H1 (cell line): Measurements from ENCODE around the gene AP5S1. TPM values are rescaled to one million over a fixed set of nuclear protein-coding genes. Genes with fewer than 3 reads are reported as not detected.

Experiments used
- CTCF ChIA-PET: fragments of 300-600 bp; sonication (Branson Sonifier 250); formaldehyde crosslinking; loops from one replicate; lab custom pipeline; 2021; ENCODE audit not compliant: partially characterized antibody; lab: Charles Lee
- POLR2A ChIA-PET: fragments of 300-600 bp; sonication (Branson Sonifier 250); formaldehyde crosslinking; loops from one replicate; lab custom pipeline; 2021; ENCODE audit warnings: inconsistent platforms; ENCODE audit not compliant: partially characterized antibody; lab: Charles Lee
- DNase-seq, 2 experiments: peaks; one replicate each; pipeline versions ENCODE4 v3.0.0 to v3.0.0-alpha.2; 2010 to 2022; ENCODE audit warnings: low spot score in 2 of 2, low read depth in 1 of 2, mixed read lengths in 1 of 2
- FAIRE-seq: peaks from 2 replicates; lab custom pipeline; 2011; peaks lifted over from hg19 to GRCh38; lab: Jason Lieb, UNC
- H2AFZ ChIP-seq: 2 replicates; pipeline ENCODE4 v1.8.1; 2012; ENCODE audit warnings: low read length, inconsistent platforms
- H2AK5ac ChIP-seq: 2 replicates; pipeline ENCODE4 v1.6.1; 2013; ENCODE audit warnings: low read depth, low read length
- H2BK120ac ChIP-seq: replicated peaks from 2 replicates; pipeline ENCODE3; 2013; ENCODE audit warnings: low read depth, low read length, inconsistent platforms
- H2BK12ac ChIP-seq: 2 replicates; pipeline ENCODE4 v1.6.1; 2013; ENCODE audit warnings: low read depth, low read length
- H2BK15ac ChIP-seq: 2 replicates; pipeline ENCODE4 v1.6.1; 2013; ENCODE audit warnings: low read length
- H2BK20ac ChIP-seq: 2 replicates; pipeline ENCODE4 v1.6.1; 2013; ENCODE audit warnings: low read length
- H2BK5ac ChIP-seq: 2 replicates; pipeline ENCODE4 v1.6.1; 2013; ENCODE audit warnings: low read depth, low read length
- H3K14ac ChIP-seq: 2 replicates; pipeline ENCODE4 v1.6.1; 2013; ENCODE audit warnings: inconsistent platforms; ENCODE audit not compliant: insufficient read length
- H3K18ac ChIP-seq: 2 replicates; pipeline ENCODE4 v1.6.1; 2013; ENCODE audit warnings: low read length; ENCODE audit errors: extremely low read depth
- H3K23ac ChIP-seq: 2 replicates; pipeline ENCODE4 v1.6.1; 2013; ENCODE audit warnings: inconsistent platforms; ENCODE audit not compliant: insufficient read length
- H3K23me2 ChIP-seq: 2 replicates; pipeline ENCODE4 v1.6.1; 2013; ENCODE audit warnings: low read depth, low read length
- H3K27ac ChIP-seq: 2 replicates; pipeline ENCODE4 v1.6.1; 2011; ENCODE audit warnings: low read depth, low read length, inconsistent platforms
- H3K27me3 ChIP-seq, 4 experiments: replicated peaks in 1 of 4; 1 replicate in 1 of 4; 2 replicates in 3 of 4; pipeline versions ENCODE4 v1.6.1 to v1.8.1; 2011 to 2013; ENCODE audit warnings: low read length in 3 of 4, mild to moderate bottlenecking in 3 of 4, inconsistent platforms in 2 of 4, mixed read lengths in 2 of 4, moderate library complexity in 1 of 4; ENCODE audit not compliant: control insufficient read depth in 3 of 4, insufficient read depth in 3 of 4; ENCODE audit errors: extremely low read depth in 1 of 4
- H3K36me3 ChIP-seq, 4 experiments: 2 replicates each; pipeline versions ENCODE4 v1.6.1 to v1.8.1; 2011 to 2013; ENCODE audit warnings: mild to moderate bottlenecking in 4 of 4, low read length in 3 of 4, moderate library complexity in 2 of 4, control low read depth in 1 of 4, inconsistent platforms in 1 of 4; ENCODE audit not compliant: insufficient read depth in 4 of 4, control insufficient read depth in 2 of 4
- H3K4ac ChIP-seq: replicated peaks from 2 replicates; pipeline ENCODE3; 2013; ENCODE audit warnings: low read length, low read depth, mixed read lengths, inconsistent platforms; ENCODE audit not compliant: insufficient read length
- H3K4me1 ChIP-seq, 4 experiments: replicated peaks in 1 of 4; 1 replicate in 1 of 4; 2 replicates in 3 of 4; pipeline versions ENCODE4 v1.6.1 to v1.8.1; 2011 to 2013; ENCODE audit warnings: low read length in 3 of 4, inconsistent platforms in 2 of 4, mixed read lengths in 1 of 4; ENCODE audit not compliant: insufficient read depth in 4 of 4, control insufficient read depth in 3 of 4
- H3K4me2 ChIP-seq, 2 experiments: 2 replicates each; pipeline versions ENCODE4 v1.6.1 to v1.8.1; 2011 to 2013; ENCODE audit warnings: low read depth in 2 of 2, low read length in 2 of 2, control low read depth in 1 of 2, inconsistent platforms in 1 of 2, mild to moderate bottlenecking in 1 of 2; ENCODE audit not compliant: insufficient read depth in 1 of 2
- H3K4me3 ChIP-seq, 4 experiments: fragments of 200-600, 300-600 bp in 1 of 4; sonication (generic), shearing (Covaris generic), sonication (Bioruptor Twin) in 1 of 4; 2 replicates each; pipeline versions ENCODE4 v1.5.1 to v1.8.1; 2011 to 2016; ENCODE audit warnings: low read length in 4 of 4, low read depth in 3 of 4, control low read depth in 2 of 4, inconsistent platforms in 2 of 4, mild to moderate bottlenecking in 2 of 4, mixed read lengths in 1 of 4, moderate library complexity in 1 of 4; ENCODE audit not compliant: insufficient read depth in 2 of 4; ENCODE audit errors: extremely low read depth in 1 of 4
- H3K56ac ChIP-seq: replicated peaks from 2 replicates; pipeline ENCODE3; 2013; ENCODE audit warnings: low read depth, mild to moderate bottlenecking, mixed read lengths, low read length, inconsistent platforms; ENCODE audit not compliant: insufficient read length
- H3K79me1 ChIP-seq: 2 replicates; pipeline ENCODE4 v1.6.1; 2013; ENCODE audit warnings: low read depth, low read length, control low read depth
- H3K79me2 ChIP-seq, 2 experiments: 2 replicates each; pipeline versions ENCODE4 v1.6.1 to v1.8.1; 2012 to 2013; ENCODE audit warnings: low read length in 2 of 2, mild to moderate bottlenecking in 2 of 2, inconsistent platforms in 1 of 2; ENCODE audit not compliant: insufficient read depth in 2 of 2, control insufficient read depth in 1 of 2
- H3K9ac ChIP-seq, 4 experiments: replicated peaks in 1 of 4; 1 replicate in 1 of 4; 2 replicates in 3 of 4; pipeline versions ENCODE4 v1.6.1 to v1.8.1; 2011 to 2013; ENCODE audit warnings: low read depth in 3 of 4, low read length in 3 of 4, control low read depth in 2 of 4, mild to moderate bottlenecking in 2 of 4, moderate library complexity in 2 of 4, inconsistent platforms in 1 of 4; ENCODE audit errors: extremely low read depth in 1 of 4
- H3K9me3 ChIP-seq, 2 experiments: 2 replicates each; pipeline versions ENCODE4 v1.6.1 to v1.8.1; 2012 to 2013; ENCODE audit warnings: mild to moderate bottlenecking in 2 of 2, moderate library complexity in 2 of 2, control low read depth in 1 of 2, inconsistent platforms in 1 of 2, low read depth in 1 of 2, low read length in 1 of 2, mixed read lengths in 1 of 2; ENCODE audit not compliant: insufficient read depth in 2 of 2
- H4K20me1 ChIP-seq, 2 experiments: replicated peaks in 1 of 2; 2 replicates each; pipeline versions ENCODE3 to v1.8.1; 2011 to 2013; ENCODE audit warnings: inconsistent platforms in 2 of 2, low read length in 2 of 2, mild to moderate bottlenecking in 1 of 2; ENCODE audit not compliant: insufficient read depth in 2 of 2, control insufficient read depth in 1 of 2
- H4K5ac ChIP-seq: 2 replicates; pipeline ENCODE4 v1.6.1; 2013; ENCODE audit warnings: low read length, low read depth, mixed read lengths, inconsistent platforms; ENCODE audit not compliant: insufficient read length
- H4K8ac ChIP-seq: 2 replicates; pipeline ENCODE4 v1.8.0; 2013; ENCODE audit warnings: mild to moderate bottlenecking, moderate library complexity, low read length, inconsistent platforms; ENCODE audit not compliant: insufficient read depth; ENCODE audit errors: extremely low read depth
- H4K91ac ChIP-seq: replicated peaks from 2 replicates; pipeline ENCODE3; 2013; ENCODE audit warnings: low read length, mixed read lengths, inconsistent platforms; ENCODE audit not compliant: insufficient read length
- CEBPB ChIP-seq: IDR thresholded peaks from 2 replicates; pipeline ENCODE4 v1.6.1; 2012; ENCODE audit warnings: low read depth, low read length
- EP300 ChIP-seq, 2 experiments: IDR thresholded peaks; 1 replicate in 1 of 2; 2 replicates in 1 of 2; pipeline ENCODE4 v1.6.1; 2011 to 2012; ENCODE audit warnings: low read depth in 2 of 2, low read length in 2 of 2, mild to moderate bottlenecking in 2 of 2, borderline replicate concordance in 1 of 2, inconsistent platforms in 1 of 2, moderate library complexity in 1 of 2
- FOSL1 ChIP-seq: IDR thresholded peaks from 2 replicates; pipeline ENCODE4 v1.6.1; 2011; ENCODE audit warnings: mild to moderate bottlenecking, low read depth, low read length, moderate library complexity; ENCODE audit not compliant: insufficient read depth
- HDAC6 ChIP-seq: IDR thresholded peaks from one replicate; pipeline ENCODE4 v1.7.1; 2012; ENCODE audit warnings: low read depth, mild to moderate bottlenecking, inconsistent platforms, low read length, moderate library complexity
- POLR2A ChIP-seq, 2 experiments: IDR thresholded peaks; 1 replicate in 1 of 2; 2 replicates in 1 of 2; pipeline ENCODE4 v1.6.1; 2011; ENCODE audit warnings: low read depth in 2 of 2, low read length in 2 of 2, mild to moderate bottlenecking in 2 of 2; ENCODE audit errors: control extremely low read depth in 1 of 2
- RNF2 ChIP-seq: fragments of 200-900, 300-1000 bp; sonication (generic); IDR thresholded peaks from 2 replicates; pipeline ENCODE4 v1.7.1; 2016; ENCODE audit warnings: borderline replicate concordance, low read depth, mild to moderate bottlenecking, antibody characterized with exemption, low read length; ENCODE audit not compliant: poor library complexity, severe bottlenecking; ENCODE audit errors: missing control alignments
- SAP30 ChIP-seq: fragments of 300-600 bp; sonication (generic); IDR thresholded peaks from 2 replicates; pipeline ENCODE4 v1.7.1; 2012; ENCODE audit warnings: low read length, moderate library complexity, mild to moderate bottlenecking, inconsistent platforms; ENCODE audit not compliant: insufficient read depth, insufficient replicate concordance
- SIN3A ChIP-seq, 2 experiments: IDR thresholded peaks in 1 of 2; conservative IDR thresholded peaks in 1 of 2; 2 replicates each; pipeline ENCODE4 v1.6.1; 2011 to 2012; ENCODE audit warnings: low read length in 2 of 2, improper control_type of control experiment in 1 of 2, low read depth in 1 of 2, mild to moderate bottlenecking in 1 of 2
- SP1 ChIP-seq: IDR thresholded peaks from 2 replicates; pipeline ENCODE4 v1.6.1; 2011; ENCODE audit warnings: low read depth, low read length
- SP4 ChIP-seq: IDR thresholded peaks from 2 replicates; pipeline ENCODE4 v1.6.1; 2012; ENCODE audit warnings: low read length, inconsistent platforms
- YY1 ChIP-seq: IDR thresholded peaks from 2 replicates; pipeline ENCODE4 v1.6.1; 2011; ENCODE audit warnings: low read depth, mild to moderate bottlenecking, low read length
- WGBS, 2 experiments: shearing (Covaris generic) in 1 of 2; methylation state at CpG; one replicate each; pipeline versions ENCODE4 v1.1.6 to v1.1.7; 2013 to 2015; ENCODE audit warnings: low lambda C conversion rate in 2 of 2, mixed read lengths in 2 of 2, inconsistent platforms in 1 of 2, low coverage in 1 of 2, missing lambda C conversion rate in 1 of 2; ENCODE audit not compliant: insufficient replicate concordance in 2 of 2, insufficient coverage in 1 of 2, insufficient read length in 1 of 2; ENCODE audit errors: extremely low coverage in 1 of 2, missing lambda C conversion rate in 1 of 2; 5-methylcytosine and 5-hydroxymethylcytosine counted together
- polyA plus RNA-seq, 7 experiments: library from polyadenylated mRNA; depleted of rRNA in 3 of 7; stranded (reverse) in 5 of 7; unstranded in 2 of 7; fragments of >200 nt in 5 of 7; fragments of 200-250 nt in 2 of 7; gene quantifications; 1 replicate in 5 of 7; 2 replicates in 1 of 7; 4 replicates in 1 of 7; pipeline versions ENCODE4 v1.2.1 to v1.2.3, GENCODE V29; 2011 to 2013; ENCODE audit warnings: missing spikeins in 2 of 7, mixed read lengths in 2 of 7
- total RNA-seq: library from RNA; stranded (reverse); fragmentation: NEBNext Ultra II Directional; extraction: Animal tissue kit (Norgen Biotek cat#: 25700); gene quantifications from 2 replicates; pipeline ENCODE4 v1.2.1, GENCODE V29; 2021

AP5S1 gene
- total and polyA plus RNA-seq, 2 of the 8 experiments (the other 6 are each of a cell fraction or from before 2014, with no cell fraction given) = 3.3 to 3.7 TPM

- ChIA-PET POLR2A (interaction anchor here (1.0 to 1.3 kb wide), 3 partner anchors 11 to 79 kb away, joined by 3 read pairs; partner anchors contain the start of gene ADISSP), CTCF (no interaction called here)
- peak within 1 kb of the TSS; percentile 95 for H4K8ac ChIP-seq
- no peak within 1 kb of the TSS for H3K23ac ChIP-seq
- peak; percentile 51 to 92 for DNase-seq
- no peak within 1 kb of the TSS for H2BK120ac ChIP-seq
- H3K4me3 ChIP-seq = peak within 1 kb of the TSS; percentile 63 to 84 (median 73)
- peak within 1 kb of the TSS; percentile 76 for H4K5ac ChIP-seq
- peak within 1 kb of the TSS; percentile 61 for H4K91ac ChIP-seq
- 1% methylated on average over 62 of the region's 72 CpGs; no CpG with 5 or more reads in 1 of the 2 experiments for WGBS, 2 experiments
- peak within 1 kb of the TSS; percentile 88 to 93 for H3K4me2 ChIP-seq
- H3K23me2 ChIP-seq = peaks cover 12% of the 10 kb centered on the region
- H3K27ac ChIP-seq = peak within 1 kb of the TSS; percentile 52; the same call in 1 of the 2 replicates
- H3K4me1 ChIP-seq = peaks cover 0 to 8% (median 4%) of the 10 kb centered on the region in 4 experiments; a peak in 3 of 7 replicates
- no peak within 1 kb of the TSS for H2BK20ac ChIP-seq
- no peak within 1 kb of the TSS for H2BK15ac ChIP-seq
- no peak for FAIRE-seq
- H3K79me1 ChIP-seq = peaks cover 3% of the 10 kb centered on the region; the same call in 1 of the 2 replicates
- peak within 1 kb of the TSS; percentile 34; the same call in 1 of the 2 replicates for H2AFZ ChIP-seq
- H3K9ac ChIP-seq = peak within 1 kb of the TSS; percentile 70 to 86 (median 70)
- no peaks in the 10 kb centered on the region for H3K36me3 ChIP-seq
- H3K14ac ChIP-seq = no peak within 1 kb of the TSS
- peak within 1 kb of the TSS; percentile 74 for H3K4ac ChIP-seq
- peak within 1 kb of the TSS; percentile 60 for H3K18ac ChIP-seq
- H2BK12ac ChIP-seq = 0 out of 2 replicates have a peak within 1 kb of the TSS, but pooled peaks have one; percentile 27
- no peaks in the 10 kb centered on the region; a peak in 1 of 7 replicates for H3K27me3 ChIP-seq
- peak within 1 kb of the TSS; percentile 69 for H3K56ac ChIP-seq
- no peaks in the 10 kb centered on the region for H3K9me3 ChIP-seq
- H3K79me2 ChIP-seq = peaks cover 0 to 4% of the 10 kb centered on the region in 2 experiments; a peak in 2 of 4 replicates
- H2AK5ac ChIP-seq = peak within 1 kb of the TSS; percentile 5; the same call in 1 of the 2 replicates
- peak within 1 kb of the TSS; percentile 52; the same call in 1 of the 2 replicates for H2BK5ac ChIP-seq
- H4K20me1 ChIP-seq = peaks cover 0 to 5% of the 10 kb centered on the region in 2 experiments
- TF ChIP-seq SP1 (peak; percentile 49; the same call in 1 of the 2 replicates), POLR2A (IDR thresholded peaks at IDR 0.05; ENCODE audit: control extremely low read depth in 1 of 2, low read depth in 2 of 2, low read length in 2 of 2) (peak in 1 of 2 experiments; percentile 73; a peak in 1 of 3 replicates), RNF2 (no peak), SP4 (no peak), YY1 (peak; percentile 56; the same call in 1 of the 2 replicates), SAP30 (no peak), CEBPB (0 out of 2 replicates have a peak, but pooled peaks have one; percentile 13), EP300 (IDR thresholded peaks at IDR 0.05; ENCODE audit: borderline replicate concordance in 1 of 2, low read depth in 2 of 2, low read length in 2 of 2) (peak in 1 of 2 experiments; percentile 49; a peak in 1 of 3 replicates), HDAC6 (no peak), SIN3A (conservative IDR thresholded peaks at IDR 0.05 in 1 of 2, IDR thresholded peaks at IDR 0.05 in 1 of 2; ENCODE audit: low read depth in 1 of 2, low read length in 2 of 2) (no peak; a peak in 1 of 4 replicates), FOSL1 (no peak)
These were observed 26.5 kb downstream of the AP5S1 start, which contains the start of gene MAVS for GRCh38 chr20:3846740-3847428. Gene MAVS, plus strand, starts transcription at chr20:3846834. Its CDS starts 7,791 bp downstream, at chr20:3854625.
